ENCODE measurements around the gene PDPK1.
"Not testable (repeated sequence)": the region's sequence is repeated elsewhere in the genome, so short reads cannot be mapped to it uniquely, and the experiment has no call there.

Gene PDPK1

GRCh38 chr16:2603165-2604015, 65.6 kb downstream of the PDPK1 start:
- peak overlapping the region; percentile 83 for H3K27ac ChIP-seq
- ChIA-PET POLR2A (ENCODE audit: low non-redundant PET) (interaction anchor here (0.7 kb wide), 1 partner anchor 70 kb away, joined by 4 read pairs; no protein-coding TSS in a partner anchor), CTCF (no interaction called here)
- peak; percentile 99 for DNase-seq (ENCODE audit: low spot score)
- TF ChIP-seq, protein P1, sequence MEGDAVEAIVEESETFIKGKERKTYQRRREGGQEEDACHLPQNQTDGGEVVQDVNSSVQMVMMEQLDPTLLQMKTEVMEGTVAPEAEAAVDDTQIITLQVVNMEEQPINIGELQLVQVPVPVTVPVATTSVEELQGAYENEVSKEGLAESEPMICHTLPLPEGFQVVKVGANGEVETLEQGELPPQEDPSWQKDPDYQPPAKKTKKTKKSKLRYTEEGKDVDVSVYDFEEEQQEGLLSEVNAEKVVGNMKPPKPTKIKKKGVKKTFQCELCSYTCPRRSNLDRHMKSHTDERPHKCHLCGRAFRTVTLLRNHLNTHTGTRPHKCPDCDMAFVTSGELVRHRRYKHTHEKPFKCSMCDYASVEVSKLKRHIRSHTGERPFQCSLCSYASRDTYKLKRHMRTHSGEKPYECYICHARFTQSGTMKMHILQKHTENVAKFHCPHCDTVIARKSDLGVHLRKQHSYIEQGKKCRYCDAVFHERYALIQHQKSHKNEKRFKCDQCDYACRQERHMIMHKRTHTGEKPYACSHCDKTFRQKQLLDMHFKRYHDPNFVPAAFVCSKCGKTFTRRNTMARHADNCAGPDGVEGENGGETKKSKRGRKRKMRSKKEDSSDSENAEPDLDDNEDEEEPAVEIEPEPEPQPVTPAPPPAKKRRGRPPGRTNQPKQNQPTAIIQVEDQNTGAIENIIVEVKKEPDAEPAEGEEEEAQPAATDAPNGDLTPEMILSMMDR (conservative IDR thresholded peaks at IDR 0.05; ENCODE audit: low read depth) = no peak

DNA sequence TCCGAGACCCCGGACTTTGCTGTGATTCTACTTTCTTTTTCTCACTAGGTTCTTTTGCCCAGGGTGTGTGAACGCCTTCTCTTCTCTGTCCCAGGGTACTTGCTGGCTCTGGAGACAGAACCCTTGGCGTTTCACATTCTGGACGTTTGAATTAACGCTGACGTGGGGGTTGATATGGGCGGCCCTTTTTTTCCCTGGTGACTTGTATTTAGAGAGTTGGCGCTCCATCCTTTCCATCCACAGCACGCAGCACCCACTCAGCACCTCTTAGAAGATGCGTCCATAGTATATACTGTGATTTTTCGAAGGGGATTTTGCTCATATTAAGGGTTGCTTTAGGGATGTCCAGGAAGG, 66.2 kb downstream of the PDPK1 start:
- DNase-seq (ENCODE audit: low spot score); CTCF ChIA-PET; POLR2A ChIA-PET (ENCODE audit: low non-redundant PET): not testable (repeated sequence)
- H3K27ac ChIP-seq = peak overlapping the region; percentile 83

DNA sequence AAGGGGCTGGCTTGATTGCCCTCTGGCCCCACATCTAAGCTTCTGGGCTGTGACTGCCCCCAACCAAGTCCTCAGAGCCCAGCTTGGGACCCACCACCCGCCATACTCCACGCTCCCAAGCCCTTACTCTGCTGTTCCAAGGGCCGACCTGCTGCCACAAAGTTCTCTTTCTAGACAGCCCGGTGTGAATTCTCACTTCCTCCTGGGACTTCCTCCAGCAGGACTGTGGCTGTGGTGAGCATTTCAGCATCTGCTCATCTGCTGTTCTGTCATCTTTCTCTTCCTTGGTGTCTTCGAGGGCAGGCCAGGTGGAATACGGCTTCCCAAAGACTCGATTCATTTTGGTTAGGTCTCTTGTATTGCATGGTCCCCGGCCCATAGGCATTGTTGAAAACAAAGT, 69.0 kb downstream of the PDPK1 start:
- CTCF ChIA-PET; H3K27ac ChIP-seq; DNase-seq (ENCODE audit: low spot score); POLR2A ChIA-PET (ENCODE audit: low non-redundant PET): not testable (repeated sequence)

- H3K27ac ChIP-seq; DNase-seq (ENCODE audit: low spot score); POLR2A ChIA-PET (ENCODE audit: low non-redundant PET); CTCF ChIA-PET: not testable (repeated sequence)
Observed at GRCh38 chr16:2609345-2609744, 71.5 kb downstream of the PDPK1 start.

- TF ChIP-seq, protein P1 (conservative IDR thresholded peaks at IDR 0.05; ENCODE audit: low read depth) = no peak
- ChIA-PET POLR2A (ENCODE audit: low non-redundant PET) (no interaction called here), CTCF (no interaction called here)
- DNase-seq (ENCODE audit: low spot score) = no peak
- H3K27ac ChIP-seq = no peak overlapping the region
Observed at GRCh38 chr16:2609827-2610470, 72.1 kb downstream of the PDPK1 start.

DNA sequence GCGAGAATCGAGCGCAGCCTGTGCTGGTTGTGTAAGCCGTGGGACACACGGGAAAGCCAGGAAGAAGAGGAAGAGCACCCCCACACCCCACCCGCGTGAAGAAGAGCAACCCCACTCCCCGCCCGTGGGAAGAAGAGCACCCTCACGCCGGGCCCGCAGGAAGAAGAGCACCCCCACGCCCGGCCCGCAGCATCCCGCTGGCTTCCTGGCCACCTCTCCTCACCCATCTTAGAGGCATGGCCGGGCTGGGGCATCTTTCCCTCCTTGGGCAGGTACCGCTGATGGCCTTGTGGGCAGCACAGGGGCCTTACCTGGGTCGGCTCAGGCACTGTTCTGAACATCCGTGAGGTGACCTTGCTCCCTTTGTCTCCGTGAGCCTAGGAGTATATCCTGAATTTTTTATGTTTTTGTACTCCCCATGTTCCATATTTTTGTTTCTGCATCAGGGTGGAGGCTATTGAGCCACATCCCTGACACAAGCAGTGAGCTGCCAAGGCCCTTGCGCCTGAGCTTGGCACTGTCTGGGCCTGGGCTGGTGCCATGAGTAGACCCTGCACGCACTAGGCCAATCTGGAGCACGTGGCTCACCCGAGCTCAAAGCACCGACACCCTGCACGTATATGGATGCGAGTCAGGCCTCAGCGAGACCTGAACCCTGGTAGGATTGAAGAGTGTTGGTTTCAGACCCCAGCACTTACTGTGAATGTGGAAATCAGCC, 73.1 kb downstream of the PDPK1 start:
- POLR2A ChIA-PET (ENCODE audit: low non-redundant PET) = no interaction called here
- no peak for DNase-seq (ENCODE audit: low spot score)
- H3K27ac ChIP-seq = no peak overlapping the region
- TF ChIP-seq, protein P1 (conservative IDR thresholded peaks at IDR 0.05; ENCODE audit: low read depth) = no peak
- CTCF ChIA-PET = no interaction called here

DNA sequence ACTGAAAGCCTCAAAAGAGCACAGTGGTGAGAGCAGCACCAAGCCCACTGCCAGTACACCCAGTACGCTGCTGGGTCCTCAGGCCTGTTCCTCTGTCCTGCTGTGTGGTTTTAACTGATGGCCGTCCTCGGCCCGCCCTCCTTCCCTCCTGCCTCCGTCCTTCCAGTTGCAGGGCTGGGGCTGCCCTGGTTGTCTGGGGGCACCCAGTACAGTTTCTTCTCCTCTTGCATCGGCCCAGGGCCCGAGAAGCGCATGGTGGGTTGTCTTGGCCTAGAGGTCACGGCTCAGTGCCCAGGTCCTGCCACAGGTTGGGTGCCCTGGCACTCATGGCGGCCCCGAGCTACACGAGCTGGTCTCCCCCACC, 73.7 kb downstream of the PDPK1 start:
- TF ChIP-seq, protein P1 (conservative IDR thresholded peaks at IDR 0.05; ENCODE audit: low read depth) = no peak
- no peak overlapping the region for H3K27ac ChIP-seq
- ChIA-PET CTCF (no interaction called here), POLR2A (ENCODE audit: low non-redundant PET) (no interaction called here)
- DNase-seq (ENCODE audit: low spot score) = no peak

- CTCF ChIA-PET; DNase-seq (ENCODE audit: low spot score); POLR2A ChIA-PET (ENCODE audit: low non-redundant PET); H3K27ac ChIP-seq: not testable (repeated sequence)
Observed at GRCh38 chr16:2611877-2612276, 74.1 kb downstream of the PDPK1 start.

GRCh38 chr16:2613251-2613650, 75.4 kb downstream of the PDPK1 start:
- H3K27ac ChIP-seq; POLR2A ChIA-PET (ENCODE audit: low non-redundant PET); CTCF ChIA-PET; DNase-seq (ENCODE audit: low spot score): not testable (repeated sequence)
